CD4-positive, alpha-beta T cell (primary cell): ENCODE data around the gene DNASE1L2. TPM values are rescaled to one million over a fixed set of nuclear protein-coding genes. Genes with fewer than 3 reads are reported as not detected.
A peak's percentile ranks its signal among the peaks of the same experiment; 100 is the strongest.

Experiments used
- ATAC-seq: fragments of 200-7000 bp; cut with Tn5 transposase; one replicate; pipeline ENCODE4 v1.10.0; 2022; ENCODE audit warnings: mild to moderate bottlenecking; ENCODE audit not compliant: poor library complexity
- CTCF ChIA-PET: fragments of 350-600 bp; sonication (Branson Sonifier 250); formaldehyde crosslinking; loops from one replicate; lab custom pipeline; 2021; ENCODE audit warnings: antibody characterized with exemption, inconsistent platforms; lab: Charles Lee
- POLR2A ChIA-PET: fragments of 350-600 bp; sonication (Branson Sonifier 250); formaldehyde crosslinking; loops from one replicate; lab custom pipeline; 2021; ENCODE audit warnings: antibody characterized with exemption, inconsistent platforms; lab: Charles Lee
- DNase-seq, 14 experiments: peaks; one replicate each; pipeline ENCODE4 v3.0.0-alpha.2; 2013 to 2020; ENCODE audit warnings: mixed read lengths in 2 of 14
- H3K27ac ChIP-seq, 2 donors: one replicate each; pipeline versions ENCODE4 v1.5.1 to v1.7.0; 2013; ENCODE audit warnings: low read length in 2 of 2, low read depth in 1 of 2, mild to moderate bottlenecking in 1 of 2
- H3K27me3 ChIP-seq, 2 experiments: 1 replicate in 1 of 2; 2 replicates in 1 of 2; pipeline versions ENCODE4 v1.6.1 to v1.7.0; 2013; ENCODE audit warnings: low read length in 2 of 2, control low read depth in 1 of 2, mild to moderate bottlenecking in 1 of 2, moderate library complexity in 1 of 2; ENCODE audit not compliant: insufficient read depth in 2 of 2, control insufficient read depth in 1 of 2
- H3K36me3 ChIP-seq: one replicate; pipeline ENCODE4 v1.6.1; 2013; ENCODE audit warnings: low read length, control low read depth; ENCODE audit not compliant: insufficient read depth
- H3K4me1 ChIP-seq: one replicate; pipeline ENCODE4 v1.6.1; 2013; ENCODE audit warnings: low read length, control low read depth; ENCODE audit not compliant: insufficient read depth
- H3K4me3 ChIP-seq: one replicate; pipeline ENCODE4 v1.5.1; 2013; ENCODE audit warnings: mild to moderate bottlenecking, low read length, moderate library complexity
- H3K9me3 ChIP-seq, 2 experiments: 1 replicate in 1 of 2; 2 replicates in 1 of 2; pipeline versions ENCODE4 v1.6.1 to v1.7.0; 2013; ENCODE audit warnings: low read length in 2 of 2, mild to moderate bottlenecking in 2 of 2, control low read depth in 1 of 2, moderate library complexity in 1 of 2; ENCODE audit not compliant: control insufficient read depth in 1 of 2, insufficient read depth in 1 of 2
- H3K27ac Mint-ChIP-seq: one replicate; pipeline ENCODE4 v1.8.0; 2020; ENCODE audit warnings: mixed read lengths
- H3K27me3 Mint-ChIP-seq: one replicate; pipeline ENCODE4 v1.8.0; 2021; ENCODE audit warnings: mixed read lengths
- H3K36me3 Mint-ChIP-seq: one replicate; pipeline ENCODE4 v1.8.0; 2021; ENCODE audit warnings: low read depth, mixed read lengths
- H3K4me1 Mint-ChIP-seq: one replicate; pipeline ENCODE4 v1.8.0; 2021; ENCODE audit warnings: low read depth, mixed read lengths
- H3K4me3 Mint-ChIP-seq: one replicate; pipeline ENCODE4 v1.8.0; 2020; ENCODE audit warnings: mild to moderate bottlenecking, mixed read lengths
- H3K9me3 Mint-ChIP-seq: one replicate; pipeline ENCODE4 v1.8.0; 2020; ENCODE audit warnings: mixed read lengths
- intact Hi-C, 2 experiments: fragments of 100-400 bp; cut with DNase I in 1 of 2; cut with micrococcal nuclease in 1 of 2; formaldehyde crosslinking; loops; one replicate each; pipeline versions ENCODE4 v1.15.1 to v1.9.0; 2023 to 2025; cut with DNase I, micrococcal nuclease
- total RNA-seq, 174 experiments: library from RNA in 2 of 174; stranded (reverse) in 2 of 174; gene quantifications; one replicate each; pipeline ENCODE4 v1.2.3 and lab custom pipeline; 2021 to 2026
- TF ChIP-seq, protein P1 (sequence below): fragments of 200-600 bp; IDR thresholded peaks from one replicate; pipeline ENCODE4 v1.8.0; 2022; ENCODE audit warnings: antibody characterized with exemption, mild to moderate bottlenecking

DNASE1L2 gene
- total RNA-seq, 2 experiments from 2014 or later, result 0.22 to 0.36 TPM

DNA sequence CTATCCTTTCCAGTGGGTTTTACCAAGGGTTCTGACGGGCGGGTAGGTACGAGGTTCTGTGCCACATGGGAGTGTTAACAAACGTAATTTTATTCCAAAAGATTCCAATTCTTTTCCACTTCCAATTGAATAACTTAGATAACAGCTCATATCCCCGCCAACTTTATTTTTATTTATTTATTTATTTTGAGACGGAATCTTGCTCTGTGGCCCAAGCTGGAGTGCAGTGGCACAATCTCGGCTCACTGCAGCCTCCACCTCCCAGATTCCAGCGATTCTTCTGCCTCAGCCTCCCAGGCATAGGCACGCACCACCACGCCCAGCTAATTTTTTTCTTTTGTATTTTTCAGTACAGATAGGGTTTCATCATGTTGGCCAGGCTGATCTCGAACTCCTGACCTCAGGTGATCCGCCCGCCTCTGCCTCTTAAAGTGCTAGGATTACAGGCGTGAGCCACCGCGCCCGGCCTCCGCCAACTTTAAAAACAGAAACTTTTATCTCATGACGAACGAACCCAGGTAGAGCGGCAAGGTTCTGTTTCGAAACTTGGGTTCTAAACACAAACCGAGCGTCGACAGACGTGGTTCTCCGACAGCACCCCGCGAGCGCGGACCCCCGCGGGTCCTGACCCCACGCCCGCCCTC is 14.5 kb downstream of the DNASE1L2 start:
- no peaks in the 10 kb centered on the region for H3K9me3 ChIP-seq
- intact Hi-C loops, result loop anchor here (2.0 to 10.0 kb wide), 4 partner anchors 18 to 226 kb away; partner anchors contain the start of genes MLST8 (in 2 of the 2), NHERF2 (in 1 of the 2) and RNPS1 (in 1 of the 2)
- TF ChIP-seq, protein P1, sequence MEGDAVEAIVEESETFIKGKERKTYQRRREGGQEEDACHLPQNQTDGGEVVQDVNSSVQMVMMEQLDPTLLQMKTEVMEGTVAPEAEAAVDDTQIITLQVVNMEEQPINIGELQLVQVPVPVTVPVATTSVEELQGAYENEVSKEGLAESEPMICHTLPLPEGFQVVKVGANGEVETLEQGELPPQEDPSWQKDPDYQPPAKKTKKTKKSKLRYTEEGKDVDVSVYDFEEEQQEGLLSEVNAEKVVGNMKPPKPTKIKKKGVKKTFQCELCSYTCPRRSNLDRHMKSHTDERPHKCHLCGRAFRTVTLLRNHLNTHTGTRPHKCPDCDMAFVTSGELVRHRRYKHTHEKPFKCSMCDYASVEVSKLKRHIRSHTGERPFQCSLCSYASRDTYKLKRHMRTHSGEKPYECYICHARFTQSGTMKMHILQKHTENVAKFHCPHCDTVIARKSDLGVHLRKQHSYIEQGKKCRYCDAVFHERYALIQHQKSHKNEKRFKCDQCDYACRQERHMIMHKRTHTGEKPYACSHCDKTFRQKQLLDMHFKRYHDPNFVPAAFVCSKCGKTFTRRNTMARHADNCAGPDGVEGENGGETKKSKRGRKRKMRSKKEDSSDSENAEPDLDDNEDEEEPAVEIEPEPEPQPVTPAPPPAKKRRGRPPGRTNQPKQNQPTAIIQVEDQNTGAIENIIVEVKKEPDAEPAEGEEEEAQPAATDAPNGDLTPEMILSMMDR, result no peak
- peak; percentile 26 for ATAC-seq
- H3K4me1 ChIP-seq, result peaks cover 19% of the 10 kb centered on the region
- peak in 12 of 14 experiments; percentile 9 to 68 (median 48) for DNase-seq
- peaks cover 20% of the 10 kb centered on the region for H3K36me3 ChIP-seq
- Mint-ChIP-seq H3K27me3 (no peaks in the 10 kb centered on the region), H3K27ac (peak overlapping the region; percentile 93), H3K4me1 (peaks cover 11% of the 10 kb centered on the region), H3K4me3 (peak overlapping the region; percentile 92), H3K36me3 (peaks cover 41% of the 10 kb centered on the region), H3K9me3 (no peaks in the 10 kb centered on the region)
- H3K27me3 ChIP-seq, result no peaks in the 10 kb centered on the region
- H3K27ac ChIP-seq, result peak overlapping the region; percentile 21 to 64
- H3K4me3 ChIP-seq, result peak overlapping the region; percentile 66
- ChIA-PET POLR2A (interaction anchor here (0.6 to 3.0 kb wide), 14 partner anchors 16 to 1046 kb away, joined by 3 to 18 read pairs (median 5); partner anchors contain the start of genes ABCA3, AMDHD2, MLST8 and NUBP2), CTCF (interaction anchor here (1.2 to 1.8 kb wide), 2 partner anchors 36 to 56 kb away, joined by 5 to 8 read pairs; partner anchors contain the start of gene PGP)

DNA sequence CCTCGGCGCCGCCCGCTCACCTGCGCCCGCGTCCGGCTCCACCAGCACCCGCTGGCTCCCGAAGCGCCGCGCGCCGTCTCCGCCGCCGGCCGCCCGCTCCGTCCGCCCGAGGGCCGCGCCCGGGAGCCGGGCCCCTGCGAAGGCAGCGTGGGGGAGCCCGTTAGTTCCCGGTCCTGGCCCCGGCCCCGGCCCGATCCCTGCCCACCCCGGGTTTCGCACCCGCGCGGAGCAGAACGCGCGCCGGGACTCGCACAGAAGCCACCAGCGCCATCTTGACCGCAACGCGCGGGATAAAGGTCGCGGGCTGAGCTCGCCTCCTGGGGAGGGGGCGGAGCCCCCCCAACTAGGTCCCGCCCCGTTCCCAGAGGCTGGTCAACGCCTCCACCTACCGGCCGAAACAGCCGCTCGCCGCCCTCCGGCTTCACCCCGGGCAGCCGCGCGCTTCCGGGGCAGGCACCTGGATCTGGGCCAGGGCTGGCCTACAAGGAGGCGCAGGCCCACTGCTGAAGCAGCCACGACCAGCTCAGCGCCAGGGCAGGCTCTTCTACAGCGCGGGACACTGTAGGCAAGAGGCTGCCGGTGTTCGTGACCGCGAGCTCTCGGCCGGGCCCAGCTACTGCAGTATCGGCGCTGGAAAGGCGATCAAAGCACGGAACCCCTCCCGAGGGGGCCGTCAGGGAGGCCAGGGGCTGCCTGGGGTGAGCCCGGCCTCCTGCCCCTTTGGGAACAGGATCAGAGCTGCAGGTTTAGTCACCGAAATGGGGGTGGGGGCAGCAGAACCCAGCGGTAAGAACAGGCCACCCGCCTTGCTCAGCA is 15.3 kb downstream of the DNASE1L2 start, which contains the start of gene ECI1:
Gene ECI1 (minus strand): TSS at position 292 of the 816 bp plus-strand sequence. CDS start 21 bp downstream, at position 271.
- no peaks in the 10 kb centered on the region for H3K9me3 ChIP-seq
- peak; percentile 54 to 92 (median 75) for DNase-seq
- peak within 1 kb of the TSS; percentile 53 to 80 for H3K27ac ChIP-seq
- ChIA-PET CTCF (interaction anchor here (1.0 to 1.8 kb wide), 3 partner anchors 11 to 57 kb away, joined by 4 to 8 read pairs (median 5); partner anchors contain the start of gene PGP), POLR2A (interaction anchor here (0.8 to 3.0 kb wide), 15 partner anchors 12 to 631 kb away, joined by 3 to 18 read pairs (median 5); partner anchors contain the start of genes ABCA3, AMDHD2, ATP6V0C and FLYWCH2)
- H3K36me3 Mint-ChIP-seq, result peaks cover 48% of the 10 kb centered on the region
- peak within 1 kb of the TSS; percentile 93 for H3K27ac Mint-ChIP-seq
- H3K36me3 ChIP-seq, result peaks cover 21% of the 10 kb centered on the region
- H3K4me3 Mint-ChIP-seq, result peak within 1 kb of the TSS; percentile 92
- peaks cover 19% of the 10 kb centered on the region for H3K4me1 ChIP-seq
- peaks cover 11% of the 10 kb centered on the region for H3K4me1 Mint-ChIP-seq
- intact Hi-C loops, result loop anchor here (2.0 to 10.0 kb wide), 5 partner anchors 17 to 227 kb away; partner anchors contain the start of genes MLST8 (in 2 of the 2), NHERF2 (in 1 of the 2) and RNPS1 (in 1 of the 2)
- TF ChIP-seq, protein P1, result peak; percentile 44
- H3K27me3 Mint-ChIP-seq, result no peaks in the 10 kb centered on the region
- ATAC-seq, result peak; percentile 68
- H3K4me3 ChIP-seq, result peak within 1 kb of the TSS; percentile 66
- no peaks in the 10 kb centered on the region for H3K9me3 Mint-ChIP-seq
- no peaks in the 10 kb centered on the region for H3K27me3 ChIP-seq

DNA sequence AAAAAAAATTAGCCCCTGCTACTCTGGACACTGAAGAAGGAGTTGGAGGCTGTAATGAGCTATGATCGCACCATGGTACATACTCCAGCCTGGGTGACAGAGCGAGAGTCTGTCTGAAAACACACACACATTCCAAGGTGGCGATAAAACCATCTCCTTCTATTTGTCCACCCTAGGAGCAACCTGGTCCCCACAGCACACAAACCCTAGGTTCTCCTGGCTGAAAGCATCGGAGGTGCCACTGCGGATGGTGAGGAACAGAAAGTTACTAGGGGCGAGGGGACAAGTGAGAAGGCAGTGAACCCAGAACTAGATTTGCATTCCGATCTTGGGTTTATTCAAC is 16.5 kb downstream of the DNASE1L2 start:
- no peaks in the 10 kb centered on the region for H3K27me3 ChIP-seq
- H3K9me3 ChIP-seq, result no peaks in the 10 kb centered on the region
- Mint-ChIP-seq H3K27me3 (no peaks in the 10 kb centered on the region), H3K4me1 (peaks cover 11% of the 10 kb centered on the region), H3K9me3 (no peaks in the 10 kb centered on the region), H3K27ac (peak overlapping the region; percentile 93), H3K4me3 (peak overlapping the region; percentile 65), H3K36me3 (peaks cover 61% of the 10 kb centered on the region)
- DNase-seq (no peak), ATAC-seq (no peak)
- TF ChIP-seq, protein P1, result no peak
- ChIA-PET CTCF (interaction anchor here (1.8 kb wide), 1 partner anchor 58 kb away, joined by 8 read pairs; no protein-coding TSS in a partner anchor), POLR2A (interaction anchor here (0.6 to 3.0 kb wide), 6 partner anchors 11 to 207 kb away, joined by 3 to 18 read pairs (median 12); partner anchors contain the start of genes PGP, RNPS1, TEDC2 and TRAF7)
- H3K27ac ChIP-seq, result no peak overlapping the region
- intact Hi-C loops, result loop anchor here (2.0 to 10.0 kb wide), 3 partner anchors 45 to 228 kb away; partner anchors contain the start of genes MLST8 (in 1 of the 2) and NHERF2 (in 1 of the 2)
- H3K36me3 ChIP-seq, result peaks cover 30% of the 10 kb centered on the region
- H3K4me3 ChIP-seq, result no peak overlapping the region
- H3K4me1 ChIP-seq, result peaks cover 19% of the 10 kb centered on the region
